ENCODE results near the gene PSENEN. TPM values are rescaled to one million over a fixed set of nuclear protein-coding genes. Genes with fewer than 3 reads are reported as not detected.
A peak's percentile ranks its signal among the peaks of the same experiment; 100 is the strongest.

Gene PSENEN
- total RNA-seq, 4 donors from 2014 or later, result 6.6 to 80.0 (median 56.8) TPM

DNA sequence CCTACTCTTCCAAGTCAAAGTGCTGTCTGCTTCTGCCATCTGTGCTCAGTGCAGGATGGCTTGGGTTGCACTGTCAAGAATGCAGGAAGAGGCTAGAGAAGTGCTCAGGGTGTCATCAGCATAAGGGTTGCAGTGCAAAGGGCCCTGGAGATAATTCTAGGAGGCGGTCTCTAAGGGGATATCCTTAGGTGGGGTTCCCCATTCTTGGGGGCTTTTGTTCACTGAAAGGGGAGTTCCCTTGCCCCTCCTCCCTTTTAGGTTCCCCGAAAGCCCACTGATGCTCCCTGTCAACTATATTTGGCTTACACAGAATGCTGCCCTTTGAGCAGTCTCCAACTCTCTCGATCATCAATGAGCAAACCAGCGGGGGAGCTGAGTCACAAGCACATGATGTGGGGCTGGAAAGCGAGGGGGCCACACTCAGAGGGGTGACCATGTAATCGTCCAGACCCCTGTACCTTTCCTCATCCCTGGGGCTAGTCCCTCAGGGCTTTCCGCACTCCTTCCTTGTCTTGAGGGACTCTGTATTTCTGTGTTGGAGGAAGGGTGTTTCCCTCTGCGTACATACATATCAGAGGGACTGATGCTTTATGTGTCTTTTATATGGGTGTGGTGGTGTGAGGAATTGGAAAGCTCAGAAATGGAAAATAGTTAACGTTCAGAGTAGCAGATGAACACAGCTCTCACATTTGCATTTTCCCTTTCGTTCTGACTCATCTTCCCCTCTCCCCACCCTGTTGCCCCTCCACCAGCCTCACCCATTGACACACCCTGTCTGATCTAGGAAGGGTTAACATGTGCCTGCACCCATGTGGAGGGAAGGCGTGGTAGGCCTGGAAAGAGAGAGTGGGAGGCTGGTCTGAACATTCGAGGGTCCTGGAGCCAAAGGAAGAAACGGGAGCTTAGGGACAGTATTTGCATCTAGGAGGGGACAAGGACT, 34.4 kb upstream of the PSENEN start:
- Histone ChIP-seq H3K36me3 (no peaks in the 10 kb centered on the region), H3K4me1 (peaks cover 9 to 10% (median 9%) of the 10 kb centered on the region in 4 donors), H3K27me3 (no peaks in the 10 kb centered on the region), H3K9me3 (no peaks in the 10 kb centered on the region), H3K27ac (no peak overlapping the region), H3K4me3 (no peak overlapping the region)
- in situ Hi-C loops (cut with MboI; ENCODE audit: low pct_ligation_motif_present in 1 of 4, low pct_unique_long_range_greater_than_20kb in 1 of 4, low sequenced_read_pairs in 3 of 4), result no loop called here
- 20 to 64% methylated on average over 1 to 13 of the region's 13 CpGs for WGBS, 2 donors (ENCODE audit: low coverage in 1 of 2)
- intact Hi-C loops (cut with DNase I; ENCODE audit: low total_unique reads), result loop anchor here (10.0 kb wide), 1 partner anchor 166 kb away; the partner anchor contains the start of gene TMEM147
- no peak for DNase-seq
- TF ChIP-seq POLR2A (IDR thresholded peaks at IDR 0.05) (no peak), CTCF (IDR thresholded peaks at IDR 0.05) (no peak), POLR2AphosphoS5 (IDR thresholded peaks at IDR 0.05) (no peak), EP300 (IDR thresholded peaks at IDR 0.05; ENCODE audit: low read depth) (no peak)

DNA sequence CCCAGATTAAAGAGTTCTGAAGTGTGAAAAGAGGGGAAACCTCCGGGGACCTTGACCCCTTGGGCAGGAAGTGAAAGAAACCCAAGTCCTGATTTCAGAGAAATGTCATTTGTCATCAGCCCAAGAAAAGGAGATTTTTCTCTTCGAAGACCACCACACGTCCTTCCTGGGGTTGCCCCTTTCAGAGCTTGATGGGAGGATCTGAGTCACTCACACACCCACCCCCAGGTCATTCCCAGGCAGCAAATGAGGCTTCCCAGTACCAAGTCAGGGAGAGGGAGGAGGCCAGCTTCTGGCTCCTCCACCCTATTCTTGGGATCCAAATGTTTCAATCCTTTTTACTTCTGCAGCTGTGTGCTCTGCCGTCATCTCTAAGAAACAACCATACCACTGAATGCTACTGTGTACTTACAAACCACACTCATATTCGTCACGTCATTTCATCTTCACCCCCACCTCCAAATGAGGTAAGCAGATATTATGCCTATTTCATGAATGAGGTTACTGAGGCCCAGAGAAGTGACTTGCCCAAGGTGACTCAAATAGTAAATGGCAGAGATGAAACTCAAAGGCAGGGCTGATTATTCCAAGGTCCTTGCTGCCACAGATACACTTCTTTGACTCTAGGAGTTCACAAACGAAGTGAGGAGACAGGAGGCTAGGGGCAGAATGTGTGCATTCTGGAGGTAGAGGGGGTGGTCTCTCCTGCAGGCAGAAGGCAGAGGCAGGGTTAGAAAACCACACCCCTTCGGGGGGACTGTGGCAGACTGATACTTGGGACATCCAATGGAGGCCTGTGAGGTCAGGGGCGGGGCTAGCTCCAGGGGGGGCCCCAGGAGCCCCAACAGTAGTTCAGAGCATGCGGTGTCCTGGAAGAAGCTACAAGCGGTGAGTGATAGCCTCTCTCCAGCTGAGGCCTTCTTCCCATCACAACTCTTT, 32.6 kb upstream of the PSENEN start:
- Histone ChIP-seq H3K4me3 (no peak overlapping the region), H3K27ac (peak overlapping the region in 2 of 4 donors; percentile 29 to 47), H3K36me3 (no peaks in the 10 kb centered on the region), H3K9me3 (no peaks in the 10 kb centered on the region), H3K27me3 (no peaks in the 10 kb centered on the region), H3K4me1 (peaks cover 9 to 14% (median 12%) of the 10 kb centered on the region in 4 donors)
- intact Hi-C loops (cut with DNase I; ENCODE audit: low total_unique reads) (loop anchor here (10.0 kb wide), 1 partner anchor 168 kb away; the partner anchor contains the start of gene TMEM147), in situ Hi-C loops (cut with MboI; ENCODE audit: low pct_ligation_motif_present in 1 of 4, low pct_unique_long_range_greater_than_20kb in 1 of 4, low sequenced_read_pairs in 3 of 4) (no loop called here)
- DNase-seq, result peak; percentile 63
- 58 to 60% methylated on average over 1 to 11 of the region's 11 CpGs for WGBS, 2 donors (ENCODE audit: low coverage in 1 of 2)
- TF ChIP-seq CTCF (IDR thresholded peaks at IDR 0.05), result no peak
- no peak for TF ChIP-seq POLR2A (IDR thresholded peaks at IDR 0.05)
- TF ChIP-seq EP300 (IDR thresholded peaks at IDR 0.05; ENCODE audit: low read depth), result no peak
- no peak for TF ChIP-seq POLR2AphosphoS5 (IDR thresholded peaks at IDR 0.05)

DNA sequence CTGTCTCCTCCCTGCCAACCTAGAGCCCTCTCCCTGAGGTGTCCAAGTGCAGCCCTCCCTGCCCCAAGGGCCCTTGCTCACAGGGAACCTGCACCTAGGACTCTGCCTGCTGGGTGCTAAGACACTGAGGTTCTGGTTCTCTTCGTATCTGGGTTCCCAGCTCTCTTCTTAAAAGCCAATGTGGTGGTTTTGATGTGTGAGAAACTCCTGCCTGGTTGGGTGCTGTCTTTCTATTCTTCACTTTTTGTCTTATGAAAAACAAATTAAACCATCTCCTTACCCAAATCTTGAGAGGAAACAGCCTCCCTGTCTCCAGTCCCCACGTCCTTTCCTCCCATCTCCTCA, 32.0 kb upstream of the PSENEN start:
- H3K4me1 ChIP-seq, result peaks cover 9 to 15% (median 12%) of the 10 kb centered on the region in 4 donors
- no peak overlapping the region for H3K4me3 ChIP-seq
- 76 to 84% methylated on average over 2 of the region's 2 CpGs for WGBS, 2 donors (ENCODE audit: low coverage in 1 of 2)
- TF ChIP-seq POLR2AphosphoS5 (IDR thresholded peaks at IDR 0.05), result no peak
- TF ChIP-seq EP300 (IDR thresholded peaks at IDR 0.05; ENCODE audit: low read depth), result no peak
- TF ChIP-seq CTCF (IDR thresholded peaks at IDR 0.05), result no peak
- no peak for TF ChIP-seq POLR2A (IDR thresholded peaks at IDR 0.05)
- peak overlapping the region in 2 of 4 donors; percentile 29 to 47 for H3K27ac ChIP-seq
- no peaks in the 10 kb centered on the region for H3K9me3 ChIP-seq
- DNase-seq, result no peak
- in situ Hi-C loops (cut with MboI; ENCODE audit: low pct_ligation_motif_present in 1 of 4, low pct_unique_long_range_greater_than_20kb in 1 of 4, low sequenced_read_pairs in 3 of 4), result no loop called here
- intact Hi-C loops (cut with DNase I; ENCODE audit: low total_unique reads), result loop anchor here (10.0 kb wide), 1 partner anchor 169 kb away; the partner anchor contains the start of gene TMEM147
- no peaks in the 10 kb centered on the region for H3K27me3 ChIP-seq
- H3K36me3 ChIP-seq, result no peaks in the 10 kb centered on the region
